Measurements from ENCODE around the gene LRBA.
A peak's percentile ranks its signal among the peaks of the same experiment; 100 is the strongest.
"Not testable (repeated sequence)": the region's sequence is repeated elsewhere in the genome, so short reads cannot be mapped to it uniquely, and the experiment has no call there.

The LRBA gene

GRCh38 chr4:150765216-150765615 is 249.9 kb downstream of the LRBA start:
- no peak for TF ChIP-seq TAF1 (IDR thresholded peaks at IDR 0.05; ENCODE audit: low read depth, low read length)
- TF ChIP-seq SPI1 (IDR thresholded peaks at IDR 0.05; ENCODE audit: low read depth, low read length): no peak
- TF ChIP-seq PAX5 (IDR thresholded peaks at IDR 0.05; ENCODE audit: insufficient read depth, low read length, severe bottlenecking): no peak
- no peak for TF ChIP-seq POLR2A (IDR thresholded peaks at IDR 0.05; ENCODE audit: low read depth, low read length)
- TF ChIP-seq POU2F2 (IDR thresholded peaks at IDR 0.05; ENCODE audit: low read depth, low read length): no peak
- no peak for TF ChIP-seq POLR2AphosphoS5 (IDR thresholded peaks at IDR 0.05; ENCODE audit: low read depth, low read length)
- FAIRE-seq: peak; percentile 33
- no peak for DNase-seq (ENCODE audit: insufficient read length, low spot score)

- no peak for FAIRE-seq
- no peak for TF ChIP-seq TAF1 (IDR thresholded peaks at IDR 0.05; ENCODE audit: low read depth, low read length)
- TF ChIP-seq POU2F2 (IDR thresholded peaks at IDR 0.05; ENCODE audit: low read depth, low read length): no peak
- TF ChIP-seq POLR2AphosphoS5 (IDR thresholded peaks at IDR 0.05; ENCODE audit: low read depth, low read length): no peak
- TF ChIP-seq PAX5 (IDR thresholded peaks at IDR 0.05; ENCODE audit: insufficient read depth, low read length, severe bottlenecking): no peak
- TF ChIP-seq POLR2A (IDR thresholded peaks at IDR 0.05; ENCODE audit: low read depth, low read length): no peak
- TF ChIP-seq SPI1 (IDR thresholded peaks at IDR 0.05; ENCODE audit: low read depth, low read length): no peak
- no peak for DNase-seq (ENCODE audit: insufficient read length, low spot score)
Observed at GRCh38 chr4:150751648-150752047, 263.4 kb downstream of the LRBA start.

GRCh38 chr4:150750824-150751223 is 264.3 kb downstream of the LRBA start:
- DNase-seq (ENCODE audit: insufficient read length, low spot score) (no peak), FAIRE-seq (no peak)
- no peak for TF ChIP-seq SPI1 (IDR thresholded peaks at IDR 0.05; ENCODE audit: low read depth, low read length)
- no peak for TF ChIP-seq POLR2AphosphoS5 (IDR thresholded peaks at IDR 0.05; ENCODE audit: low read depth, low read length)
- no peak for TF ChIP-seq POU2F2 (IDR thresholded peaks at IDR 0.05; ENCODE audit: low read depth, low read length)
- no peak for TF ChIP-seq POLR2A (IDR thresholded peaks at IDR 0.05; ENCODE audit: low read depth, low read length)
- TF ChIP-seq PAX5 (IDR thresholded peaks at IDR 0.05; ENCODE audit: insufficient read depth, low read length, severe bottlenecking): no peak
- TF ChIP-seq TAF1 (IDR thresholded peaks at IDR 0.05; ENCODE audit: low read depth, low read length): no peak

GRCh38 chr4:150746156-150746555 is 268.9 kb downstream of the LRBA start:
- FAIRE-seq (no peak), DNase-seq (ENCODE audit: insufficient read length, low spot score) (no peak)
- TF ChIP-seq POU2F2 (IDR thresholded peaks at IDR 0.05; ENCODE audit: low read depth, low read length): no peak
- TF ChIP-seq TAF1 (IDR thresholded peaks at IDR 0.05; ENCODE audit: low read depth, low read length): no peak
- no peak for TF ChIP-seq POLR2A (IDR thresholded peaks at IDR 0.05; ENCODE audit: low read depth, low read length)
- no peak for TF ChIP-seq SPI1 (IDR thresholded peaks at IDR 0.05; ENCODE audit: low read depth, low read length)
- no peak for TF ChIP-seq POLR2AphosphoS5 (IDR thresholded peaks at IDR 0.05; ENCODE audit: low read depth, low read length)
- no peak for TF ChIP-seq PAX5 (IDR thresholded peaks at IDR 0.05; ENCODE audit: insufficient read depth, low read length, severe bottlenecking)

DNA sequence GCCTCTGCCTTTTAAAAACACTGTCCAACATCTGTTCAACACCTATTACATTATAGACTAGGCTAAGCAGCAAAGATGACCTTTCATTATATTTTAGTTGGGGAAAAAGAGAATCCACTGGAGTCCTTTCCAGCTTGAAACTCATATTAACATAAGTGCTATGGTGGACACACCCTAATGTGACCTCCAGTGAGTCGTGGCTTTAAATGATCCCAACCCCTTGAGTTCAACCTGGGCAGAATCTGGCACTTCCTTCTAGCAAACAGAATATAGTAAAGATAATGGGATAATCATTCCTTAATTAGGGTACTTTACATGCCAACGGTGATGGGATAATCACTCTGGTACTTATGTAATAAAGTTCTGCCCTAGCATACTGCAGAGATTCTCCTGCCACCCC is 270.5 kb downstream of the LRBA start:
- TF ChIP-seq POLR2AphosphoS5 (IDR thresholded peaks at IDR 0.05; ENCODE audit: low read depth, low read length) (no peak), POU2F2 (IDR thresholded peaks at IDR 0.05; ENCODE audit: low read depth, low read length) (no peak), SPI1 (IDR thresholded peaks at IDR 0.05; ENCODE audit: low read depth, low read length) (no peak), POLR2A (IDR thresholded peaks at IDR 0.05; ENCODE audit: low read depth, low read length) (no peak), PAX5 (IDR thresholded peaks at IDR 0.05; ENCODE audit: insufficient read depth, low read length, severe bottlenecking) (no peak), TAF1 (IDR thresholded peaks at IDR 0.05; ENCODE audit: low read depth, low read length) (no peak)
- no peak for DNase-seq (ENCODE audit: insufficient read length, low spot score)
- FAIRE-seq: no peak

DNA sequence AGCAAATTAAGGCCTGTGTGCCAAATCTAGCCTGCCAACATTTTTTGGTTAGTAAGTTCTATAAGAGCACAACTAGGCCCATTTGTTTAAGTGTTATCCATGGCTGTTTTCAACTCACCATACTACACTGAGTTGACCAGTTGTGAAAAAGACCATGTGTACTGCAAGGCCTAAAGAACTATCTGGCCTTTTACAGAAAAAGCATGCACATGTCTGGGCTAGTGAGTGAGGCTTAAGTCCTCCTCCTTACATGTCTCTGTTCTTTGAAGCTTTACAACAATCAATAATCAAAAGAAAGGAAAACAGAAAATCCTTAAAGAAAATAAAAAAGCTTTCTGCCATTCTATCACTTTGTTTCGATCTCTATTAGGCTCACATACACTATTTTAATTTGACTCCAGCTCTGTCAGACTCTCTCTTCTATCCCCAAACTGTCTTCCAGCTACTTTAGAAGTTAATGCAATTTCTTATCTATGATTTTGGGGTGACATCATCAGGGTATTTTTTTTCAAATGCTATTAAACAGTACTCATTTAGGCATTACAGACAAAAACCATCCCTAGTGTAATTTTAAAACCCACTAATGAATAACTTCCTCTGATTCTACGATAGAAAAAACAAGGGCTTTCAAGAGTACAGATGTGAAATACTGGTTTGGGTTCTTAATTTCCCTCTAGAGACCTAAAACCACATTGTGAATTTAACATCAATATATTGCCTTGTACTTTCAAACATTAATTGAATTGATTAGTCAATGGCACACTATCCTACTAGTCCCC is 271.3 kb downstream of the LRBA start:
- no peak for DNase-seq (ENCODE audit: insufficient read length, low spot score)
- FAIRE-seq: no peak
- TF ChIP-seq TAF1 (IDR thresholded peaks at IDR 0.05; ENCODE audit: low read depth, low read length): no peak
- no peak for TF ChIP-seq PAX5 (IDR thresholded peaks at IDR 0.05; ENCODE audit: insufficient read depth, low read length, severe bottlenecking)
- no peak for TF ChIP-seq POU2F2 (IDR thresholded peaks at IDR 0.05; ENCODE audit: low read depth, low read length)
- no peak for TF ChIP-seq SPI1 (IDR thresholded peaks at IDR 0.05; ENCODE audit: low read depth, low read length)
- TF ChIP-seq POLR2AphosphoS5 (IDR thresholded peaks at IDR 0.05; ENCODE audit: low read depth, low read length): no peak
- no peak for TF ChIP-seq POLR2A (IDR thresholded peaks at IDR 0.05; ENCODE audit: low read depth, low read length)

DNA sequence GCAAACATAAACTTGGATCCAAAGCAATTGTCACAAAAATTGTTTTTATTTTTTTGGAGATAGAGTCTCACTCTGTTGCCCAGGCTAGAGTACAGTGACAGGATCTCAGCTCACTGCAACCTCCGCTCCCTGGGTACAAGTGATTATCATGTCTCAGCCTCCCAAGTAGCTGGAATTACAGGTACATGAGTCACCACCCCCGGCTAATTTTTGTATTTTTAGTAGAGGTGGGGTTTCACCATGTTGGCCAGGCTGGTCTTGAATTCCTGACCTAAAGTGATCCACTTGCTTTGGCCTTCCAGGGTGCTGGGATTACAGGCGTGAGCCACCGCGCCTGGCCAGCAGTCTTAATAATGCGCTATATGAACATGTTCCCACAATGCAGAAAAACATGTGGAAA is 272.2 kb downstream of the LRBA start:
- not testable (repeated sequence) for DNase-seq (ENCODE audit: insufficient read length, low spot score); FAIRE-seq

- DNase-seq (ENCODE audit: insufficient read length, low spot score): no peak
- FAIRE-seq: no peak
- no peak for TF ChIP-seq POLR2A (IDR thresholded peaks at IDR 0.05; ENCODE audit: low read depth, low read length)
- TF ChIP-seq SPI1 (IDR thresholded peaks at IDR 0.05; ENCODE audit: low read depth, low read length): no peak
- no peak for TF ChIP-seq PAX5 (IDR thresholded peaks at IDR 0.05; ENCODE audit: insufficient read depth, low read length, severe bottlenecking)
- TF ChIP-seq POU2F2 (IDR thresholded peaks at IDR 0.05; ENCODE audit: low read depth, low read length): no peak
- no peak for TF ChIP-seq POLR2AphosphoS5 (IDR thresholded peaks at IDR 0.05; ENCODE audit: low read depth, low read length)
- TF ChIP-seq TAF1 (IDR thresholded peaks at IDR 0.05; ENCODE audit: low read depth, low read length): no peak
Observed at GRCh38 chr4:150739591-150739990, 275.5 kb downstream of the LRBA start.

GRCh38 chr4:150725957-150726523 is 289.0 kb downstream of the LRBA start:
- DNase-seq (ENCODE audit: insufficient read length, low spot score): no peak
- FAIRE-seq: no peak
- TF ChIP-seq TAF1 (IDR thresholded peaks at IDR 0.05; ENCODE audit: low read depth, low read length) (no peak), SPI1 (IDR thresholded peaks at IDR 0.05; ENCODE audit: low read depth, low read length) (no peak), PAX5 (IDR thresholded peaks at IDR 0.05; ENCODE audit: insufficient read depth, low read length, severe bottlenecking) (no peak), POLR2AphosphoS5 (IDR thresholded peaks at IDR 0.05; ENCODE audit: low read depth, low read length) (no peak), POLR2A (IDR thresholded peaks at IDR 0.05; ENCODE audit: low read depth, low read length) (no peak), POU2F2 (IDR thresholded peaks at IDR 0.05; ENCODE audit: low read depth, low read length) (no peak)

Measured in GM12891 (cell line).